GM20000 (cell line): ENCODE data around the gene TRIM71.

Experiments
- DNase-seq: peaks from one replicate; pipeline ENCODE4 v3.0.0; 2012; ENCODE audit warnings: low spot score
- CTCF ChIP-seq: IDR thresholded peaks from 2 replicates; pipeline ENCODE4 v1.5.1; 2012; ENCODE audit warnings: mild to moderate bottlenecking, control low read depth; ENCODE audit errors: extremely low read depth, missing control alignments

TRIM71 gene

DNA sequence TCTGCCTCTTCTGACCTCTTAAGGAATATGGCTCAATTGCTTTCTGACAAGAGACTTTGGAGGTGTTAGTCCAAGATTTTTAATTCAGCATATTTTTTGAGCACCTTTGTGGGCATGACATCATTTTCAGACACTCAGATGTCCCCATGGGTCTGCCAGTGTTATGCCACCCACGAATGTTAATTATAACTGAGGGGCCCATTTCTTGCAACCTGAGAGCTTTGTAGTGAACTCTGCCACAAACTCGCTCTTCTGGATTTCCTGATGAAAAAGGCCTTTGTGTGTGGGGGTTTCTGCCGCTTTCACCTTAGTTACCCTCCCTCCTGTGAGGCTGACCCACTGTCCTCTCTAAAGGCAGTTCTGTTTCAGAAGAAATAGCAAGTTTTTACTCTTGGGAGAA lies 69.1 kb downstream of the TRIM71 start:
- no peak for DNase-seq
- no peak for TF ChIP-seq CTCF

- TF ChIP-seq CTCF = no peak
- DNase-seq = peak; percentile 65
These were observed 70.9 kb downstream of the TRIM71 start for GRCh38 chr3:32888739-32889138.

- no peak for DNase-seq
- TF ChIP-seq CTCF = no peak
These were observed 72.9 kb downstream of the TRIM71 start for GRCh38 chr3:32890420-32891276.

GRCh38 chr3:32891365-32891764 lies 73.6 kb downstream of the TRIM71 start:
- TF ChIP-seq CTCF = no peak
- no peak for DNase-seq

DNA sequence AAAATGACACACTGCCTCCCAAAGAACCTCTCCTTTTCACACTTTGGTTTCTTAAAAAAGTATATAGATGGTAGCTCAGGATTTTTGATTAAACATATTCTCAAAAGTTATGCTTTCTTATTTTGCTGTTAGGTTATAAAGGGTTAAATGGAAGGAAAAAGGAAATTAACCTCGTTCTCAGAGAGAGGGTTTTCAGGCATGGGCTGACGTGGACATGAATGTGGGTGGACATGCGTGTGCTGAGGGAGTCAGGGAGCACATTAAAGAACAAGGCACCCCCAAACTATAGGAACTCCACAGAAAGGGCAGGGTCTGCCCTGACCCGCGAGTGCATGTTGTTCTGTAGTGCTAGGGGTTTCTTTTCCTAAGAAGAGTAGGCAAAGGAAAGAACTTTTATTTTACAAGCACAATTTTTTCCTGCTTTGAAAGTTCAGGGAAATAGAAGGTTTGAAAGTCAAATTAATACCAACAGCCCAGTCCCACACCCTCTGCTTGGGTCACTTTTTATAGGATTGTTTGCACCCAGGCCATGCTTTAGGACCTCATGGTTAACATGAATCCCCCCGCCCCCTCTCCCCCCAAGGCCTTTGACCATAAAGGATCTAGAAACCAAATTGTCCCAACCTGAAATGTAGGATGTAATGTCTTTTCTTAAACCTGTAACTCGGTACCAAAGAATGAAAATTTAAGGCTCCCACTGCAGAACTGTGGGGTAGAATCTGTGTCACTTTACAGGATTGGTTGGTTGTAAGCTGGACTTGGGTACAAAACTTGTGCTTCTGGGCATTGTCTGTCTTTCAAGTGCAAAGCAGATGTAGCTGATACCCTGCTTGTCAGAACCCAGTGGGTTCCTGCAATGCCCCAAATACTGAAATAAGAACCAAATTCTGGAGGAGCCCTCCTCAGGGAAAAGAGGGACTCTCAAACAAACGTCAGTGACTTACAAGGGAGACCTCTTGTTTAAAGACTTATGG lies 75.1 kb downstream of the TRIM71 start:
- no peak for TF ChIP-seq CTCF
- DNase-seq = no peak

DNA sequence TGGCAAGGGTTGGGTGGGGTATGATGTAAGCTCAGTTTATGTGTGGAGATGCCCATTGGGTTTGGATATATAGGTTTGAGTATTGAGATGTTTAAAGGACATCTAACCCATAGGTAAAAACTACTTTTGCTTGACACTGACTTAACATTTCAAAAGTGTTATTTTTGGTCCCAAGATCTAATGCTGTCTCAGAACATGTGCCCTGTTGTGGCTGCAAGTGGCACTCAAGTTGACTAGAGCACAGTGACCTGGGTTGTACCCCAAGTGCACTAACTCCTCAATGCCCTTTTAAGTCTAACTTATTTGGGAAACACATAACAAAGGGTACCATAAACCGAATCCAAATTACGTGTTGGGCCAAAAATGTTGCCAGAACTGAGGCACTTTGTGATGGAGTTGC lies 77.2 kb downstream of the TRIM71 start:
- TF ChIP-seq CTCF = no peak
- no peak for DNase-seq

- no peak for TF ChIP-seq CTCF
- DNase-seq = no peak
These were observed 77.9 kb downstream of the TRIM71 start for GRCh38 chr3:32895701-32896100.
